ENCODE results near the gene LARP1. TPM values are rescaled to one million over a fixed set of nuclear protein-coding genes. Genes with fewer than 3 reads are reported as not detected.

LARP1 gene
- total and polyA plus RNA-seq, 9 of the 15 experiments (the other 6 are each of a cell fraction or from before 2014, with no cell fraction given), result 22.6 to 300 (median 92.0) TPM

DNA sequence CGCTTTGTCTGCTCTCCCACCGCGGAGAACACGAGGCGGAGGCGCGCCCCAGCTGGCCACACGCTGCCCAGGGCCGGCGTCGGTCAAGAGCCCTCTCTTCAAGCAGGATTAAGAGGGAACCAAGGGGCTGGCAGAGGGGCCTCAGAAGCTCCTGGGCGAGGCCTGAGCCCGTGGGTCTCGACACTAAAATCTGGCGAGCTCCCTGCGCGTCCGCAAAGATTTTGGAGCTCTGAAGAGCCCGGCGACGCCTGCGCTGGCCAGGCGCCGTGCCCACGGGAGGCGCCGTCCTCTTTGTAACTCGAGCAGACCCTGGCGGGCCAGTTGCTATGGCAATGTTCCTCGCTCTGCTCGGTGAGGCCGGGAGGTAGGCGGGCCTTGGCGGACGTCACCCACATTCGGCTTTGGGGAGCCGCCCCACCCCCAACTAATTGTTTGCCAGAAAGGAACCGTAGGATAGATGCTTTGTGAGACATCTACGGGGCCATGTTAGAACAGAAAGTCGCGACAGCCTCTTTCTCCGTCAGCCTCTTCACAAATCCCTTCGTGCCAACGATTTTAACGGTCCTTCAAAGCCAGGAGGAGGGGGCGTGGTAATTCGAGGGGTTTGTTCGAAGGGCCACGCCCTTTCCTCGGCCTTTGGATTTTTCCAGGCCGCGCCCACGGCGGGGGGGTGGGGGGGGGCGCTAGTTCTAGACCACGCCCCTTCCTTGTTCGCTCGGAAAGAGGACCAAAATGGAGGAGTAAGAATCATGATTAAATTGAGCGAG is 102.5 kb downstream of the LARP1 start:
- H3K9me1 ChIP-seq (ENCODE audit: control insufficient read depth, insufficient read depth, low read length), result no peaks in the 10 kb centered on the region
- H3K36me3 ChIP-seq (ENCODE audit: control insufficient read depth, insufficient read depth, low read length), result peaks cover 8% of the 10 kb centered on the region
- H3K4me3 ChIP-seq, result peak overlapping the region; percentile 88
- POLR2A ChIA-PET, result interaction anchor here (0.6 to 2.9 kb wide), 15 partner anchors 10 to 822 kb away, joined by 3 to 20 read pairs (median 4); no protein-coding TSS in a partner anchor
- peak overlapping the region; percentile 95 for H3K27ac ChIP-seq (ENCODE audit: extremely low read depth, low read depth, low read length)
- DNase-seq (ENCODE audit: extremely low read depth in 1 of 4, low spot score in 3 of 4) (peak; percentile 82 to 95 (median 87)), ATAC-seq (peak; percentile 86), FAIRE-seq (no peak)
- H3K9me3 ChIP-seq (replicated peaks; ENCODE audit: control insufficient read depth, insufficient read depth, low read depth, low read length), result no peaks in the 10 kb centered on the region
- WGBS (ENCODE audit: insufficient coverage, low coverage, missing lambda C conversion rate), result under 1% methylated on average over 54 of the region's 59 CpGs
- in situ Hi-C loops (cut with MboI) (no loop called here), intact Hi-C loops (cut with micrococcal nuclease) (loop anchor here (1.0 to 2.0 kb wide), 3 partner anchors 22 to 103 kb away; partner anchors contain the start of gene LARP1)
- H3K79me2 ChIP-seq (ENCODE audit: control insufficient read depth, insufficient read depth, low read length), result peaks cover 44% of the 10 kb centered on the region
- H3K9ac ChIP-seq (ENCODE audit: insufficient read depth in 1 of 2, low read depth in 2 of 2, low read length in 2 of 2), result peak overlapping the region; percentile 87 to 97
- H2AFZ ChIP-seq (ENCODE audit: low read depth, low read length), result peak overlapping the region; percentile 95
- TSS peak; percentile 89 for BruUV-seq (replicated peaks)
- H4K20me1 ChIP-seq (replicated peaks; ENCODE audit: control insufficient read depth, insufficient read depth, low read length), result no peaks in the 10 kb centered on the region; the same call in 1 of the 2 replicates
- peak overlapping the region; percentile 96 for H3K4me2 ChIP-seq (ENCODE audit: insufficient read depth, low read length)
- H3K27me3 ChIP-seq (ENCODE audit: control insufficient read depth in 2 of 2, insufficient read depth in 2 of 2, low read length in 2 of 2), result no peaks in the 10 kb centered on the region
- CTCF ChIA-PET (ENCODE audit: low intra/inter-chr PET ratio), result no interaction called here
- H3K4me1 ChIP-seq (replicated peaks in 1 of 2; ENCODE audit: control insufficient read depth in 2 of 2, insufficient read depth in 2 of 2, low read length in 2 of 2), result peaks cover 17 to 31% of the 10 kb centered on the region in 2 experiments; a peak in 4 of 5 replicates
- TF ChIP-seq PRPF4 (IDR thresholded peaks at IDR 0.05; ENCODE audit: insufficient read depth, low read depth, low read length, poor library complexity, severe bottlenecking), result no peak
- no peak for TF ChIP-seq CHD4 (IDR thresholded peaks at IDR 0.05; ENCODE audit: insufficient read depth, insufficient replicate concordance, low read depth, low read length, poor library complexity, severe bottlenecking)
- TF ChIP-seq, protein P1, sequence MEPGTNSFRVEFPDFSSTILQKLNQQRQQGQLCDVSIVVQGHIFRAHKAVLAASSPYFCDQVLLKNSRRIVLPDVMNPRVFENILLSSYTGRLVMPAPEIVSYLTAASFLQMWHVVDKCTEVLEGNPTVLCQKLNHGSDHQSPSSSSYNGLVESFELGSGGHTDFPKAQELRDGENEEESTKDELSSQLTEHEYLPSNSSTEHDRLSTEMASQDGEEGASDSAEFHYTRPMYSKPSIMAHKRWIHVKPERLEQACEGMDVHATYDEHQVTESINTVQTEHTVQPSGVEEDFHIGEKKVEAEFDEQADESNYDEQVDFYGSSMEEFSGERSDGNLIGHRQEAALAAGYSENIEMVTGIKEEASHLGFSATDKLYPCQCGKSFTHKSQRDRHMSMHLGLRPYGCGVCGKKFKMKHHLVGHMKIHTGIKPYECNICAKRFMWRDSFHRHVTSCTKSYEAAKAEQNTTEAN (CRISPR knock-in tag; IDR thresholded peaks at IDR 0.05), result no peak
- peak; percentile 95 for TF ChIP-seq L3MBTL2 (IDR thresholded peaks at IDR 0.05)
- TF ChIP-seq, protein P2, sequence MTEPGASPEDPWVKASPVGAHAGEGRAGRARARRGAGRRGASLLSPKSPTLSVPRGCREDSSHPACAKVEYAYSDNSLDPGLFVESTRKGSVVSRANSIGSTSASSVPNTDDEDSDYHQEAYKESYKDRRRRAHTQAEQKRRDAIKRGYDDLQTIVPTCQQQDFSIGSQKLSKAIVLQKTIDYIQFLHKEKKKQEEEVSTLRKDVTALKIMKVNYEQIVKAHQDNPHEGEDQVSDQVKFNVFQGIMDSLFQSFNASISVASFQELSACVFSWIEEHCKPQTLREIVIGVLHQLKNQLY (CRISPR knock-in tag; conservative IDR thresholded peaks at IDR 0.05), result no peak
- TF ChIP-seq, protein P3, sequence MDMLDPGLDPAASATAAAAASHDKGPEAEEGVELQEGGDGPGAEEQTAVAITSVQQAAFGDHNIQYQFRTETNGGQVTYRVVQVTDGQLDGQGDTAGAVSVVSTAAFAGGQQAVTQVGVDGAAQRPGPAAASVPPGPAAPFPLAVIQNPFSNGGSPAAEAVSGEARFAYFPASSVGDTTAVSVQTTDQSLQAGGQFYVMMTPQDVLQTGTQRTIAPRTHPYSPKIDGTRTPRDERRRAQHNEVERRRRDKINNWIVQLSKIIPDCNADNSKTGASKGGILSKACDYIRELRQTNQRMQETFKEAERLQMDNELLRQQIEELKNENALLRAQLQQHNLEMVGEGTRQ (CRISPR knock-in tag; IDR thresholded peaks at IDR 0.05), result no peak
- TF ChIP-seq, protein P4, sequence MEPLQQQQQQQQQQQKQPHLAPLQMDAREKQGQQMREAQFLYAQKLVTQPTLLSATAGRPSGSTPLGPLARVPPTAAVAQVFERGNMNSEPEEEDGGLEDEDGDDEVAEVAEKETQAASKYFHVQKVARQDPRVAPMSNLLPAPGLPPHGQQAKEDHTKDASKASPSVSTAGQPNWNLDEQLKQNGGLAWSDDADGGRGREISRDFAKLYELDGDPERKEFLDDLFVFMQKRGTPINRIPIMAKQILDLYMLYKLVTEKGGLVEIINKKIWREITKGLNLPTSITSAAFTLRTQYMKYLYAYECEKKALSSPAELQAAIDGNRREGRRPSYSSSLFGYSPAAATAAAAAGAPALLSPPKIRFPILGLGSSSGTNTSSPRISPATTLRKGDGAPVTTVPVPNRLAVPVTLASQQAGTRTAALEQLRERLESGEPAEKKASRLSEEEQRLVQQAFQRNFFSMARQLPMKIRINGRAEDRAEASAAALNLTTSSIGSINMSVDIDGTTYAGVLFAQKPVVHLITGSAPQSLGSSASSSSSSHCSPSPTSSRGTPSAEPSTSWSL (CRISPR knock-in tag; IDR thresholded peaks at IDR 0.05; ENCODE audit: borderline replicate concordance), result no peak
- TF ChIP-seq YBX1 (IDR thresholded peaks at IDR 0.05), result no peak
- no peak for TF ChIP-seq ZSCAN29 (IDR thresholded peaks at IDR 0.05)
- TF ChIP-seq FOXP1 (CRISPR knock-in tag; IDR thresholded peaks at IDR 0.05), result no peak
- TF ChIP-seq ZKSCAN3 (CRISPR knock-in tag; IDR thresholded peaks at IDR 0.05), result no peak
- peak; percentile 85 for TF ChIP-seq POLR2G (IDR thresholded peaks at IDR 0.05; ENCODE audit: low read depth, low read length)
- no peak for TF ChIP-seq TCFL5 (CRISPR knock-in tag; conservative IDR thresholded peaks at IDR 0.05)
